Tibial artery (tissue), 4 donors: ENCODE results near the gene YBX2.
"Not testable (repeated sequence)": the region's sequence is repeated elsewhere in the genome, so short reads cannot be mapped to it uniquely, and the experiment has no call there.

Experiments used
- DNase-seq, 2 donors: peaks; one replicate each; pipeline ENCODE4 v3.0.0-alpha.2; 2019
- H3K27ac ChIP-seq, 2 donors: fragments of 200-600 bp; sonication (generic) in 1 of 2; 1 replicate in 1 of 2; 2 replicates in 1 of 2; pipeline ENCODE4 v1.5.1; 2018 to 2019; ENCODE audit warnings: mild to moderate bottlenecking in 1 of 2
- H3K27me3 ChIP-seq, 2 donors: fragments of 200-600 bp; sonication (generic) in 1 of 2; one replicate each; pipeline versions ENCODE4 v1.5.1 to v1.6.0; 2016 to 2019
- H3K36me3 ChIP-seq, 3 donors: fragments of 200-600 bp; sonication (generic) in 2 of 3; one replicate each; pipeline ENCODE4 v1.5.1; 2016 to 2019; ENCODE audit warnings: mild to moderate bottlenecking in 2 of 3
- H3K4me1 ChIP-seq, 4 donors: fragments of 200-600 bp; sonication (generic) in 2 of 4; 1 replicate in 3 of 4; 2 replicates in 1 of 4; pipeline ENCODE4 v1.5.1; 2016 to 2019
- H3K4me3 ChIP-seq, 2 donors: fragments of 200-600 bp; sonication (generic) in 1 of 2; 1 replicate in 1 of 2; 2 replicates in 1 of 2; pipeline ENCODE4 v1.5.1; 2018 to 2019; ENCODE audit warnings: mild to moderate bottlenecking in 2 of 2
- H3K9me3 ChIP-seq, 3 donors: fragments of 200-600 bp; sonication (generic) in 1 of 3; one replicate each; pipeline ENCODE4 v1.5.1; 2016 to 2019
- CTCF ChIP-seq, 2 experiments: fragments of 200-600 bp in 1 of 2; fragments of 450-650 bp in 1 of 2; IDR thresholded peaks; one replicate each; pipeline ENCODE4 v1.5.1; 2017 to 2019; ENCODE audit warnings: antibody characterized with exemption in 2 of 2, mild to moderate bottlenecking in 1 of 2, moderate library complexity in 1 of 2
- intact Hi-C: fragments of 100-400 bp; cut with DNase I; formaldehyde crosslinking; loops from one replicate; pipeline ENCODE4 v1.15.0; 2023; ENCODE audit warnings: low total_unique reads

Gene YBX2

GRCh38 chr17:7294614-7295153 is at the start of gene YBX2:
Gene YBX2, minus strand, starts transcription at chr17:7294639. Its CDS starts 139 bp downstream, at chr17:7294500.
- DNase-seq = no peak

GRCh38 chr17:7343250-7343649 is 48.8 kb upstream of the YBX2 start:
- DNase-seq = no peak
- intact Hi-C loops = loop anchor here (10.0 kb wide), 1 partner anchor 88 kb away; the partner anchor contains the start of genes CTDNEP1 and ELP5

More at GRCh38 chr17:7294614-7295153, at the start of gene YBX2:
- intact Hi-C loops = no loop called here
- no peak for TF ChIP-seq CTCF (IDR thresholded peaks at IDR 0.05)
- Histone ChIP-seq H3K4me1 (peaks cover 0 to 44% (median 32%) of the 10 kb centered on the region in 4 donors), H3K27ac (peak within 1 kb of the TSS in 1 of 2 donors; percentile 61), H3K36me3 (no peaks in the 10 kb centered on the region), H3K9me3 (no peaks in the 10 kb centered on the region), H3K4me3 (peak within 1 kb of the TSS; percentile 28 to 40), H3K27me3 (peaks cover 0 to 65% of the 10 kb centered on the region in 2 donors)

GRCh38 chr17:7341842-7342241 is 47.4 kb upstream of the YBX2 start:
- H3K4me3 ChIP-seq = no peak overlapping the region
- no peaks in the 10 kb centered on the region for H3K4me1 ChIP-seq
- DNase-seq = no peak
- peaks cover 0 to 44% of the 10 kb centered on the region in 2 donors for H3K27me3 ChIP-seq
- H3K9me3 ChIP-seq = no peaks in the 10 kb centered on the region
- no peaks in the 10 kb centered on the region for H3K36me3 ChIP-seq
- no peak for TF ChIP-seq CTCF (IDR thresholded peaks at IDR 0.05)
- intact Hi-C loops = loop anchor here (10.0 kb wide), 1 partner anchor 87 kb away; the partner anchor contains the start of genes CTDNEP1 and ELP5
- H3K27ac ChIP-seq = no peak overlapping the region

More at GRCh38 chr17:7343250-7343649, 48.8 kb upstream of the YBX2 start:
- Histone ChIP-seq H3K27ac (no peak overlapping the region), H3K27me3 (peaks cover 0 to 37% of the 10 kb centered on the region in 2 donors), H3K4me3 (no peak overlapping the region), H3K36me3 (no peaks in the 10 kb centered on the region), H3K9me3 (no peaks in the 10 kb centered on the region), H3K4me1 (peaks cover 0 to 6% (median 0%) of the 10 kb centered on the region in 4 donors)
- TF ChIP-seq CTCF (IDR thresholded peaks at IDR 0.05) = no peak

GRCh38 chr17:7340179-7340578 is 45.7 kb upstream of the YBX2 start:
- Histone ChIP-seq H3K4me1 (no peaks in the 10 kb centered on the region), H3K36me3 (no peaks in the 10 kb centered on the region), H3K4me3 (no peak overlapping the region), H3K9me3 (no peaks in the 10 kb centered on the region), H3K27ac (no peak overlapping the region), H3K27me3 (peaks cover 0 to 61% of the 10 kb centered on the region in 2 donors)
- no peak for TF ChIP-seq CTCF (IDR thresholded peaks at IDR 0.05)
- DNase-seq = no peak
- intact Hi-C loops = loop anchor here (10.0 kb wide), 1 partner anchor 85 kb away; the partner anchor contains the start of genes CTDNEP1 and ELP5

GRCh38 chr17:7337600-7337999 is 43.2 kb upstream of the YBX2 start:
- peaks cover 0 to 74% of the 10 kb centered on the region in 2 donors for H3K27me3 ChIP-seq

More at GRCh38 chr17:7337600-7337999, 43.2 kb upstream of the YBX2 start:
- H3K36me3 ChIP-seq, H3K9me3 ChIP-seq, H3K27ac ChIP-seq, H3K4me1 ChIP-seq, DNase-seq, H3K4me3 ChIP-seq, intact Hi-C loops: not testable (repeated sequence)
